HG03565 (cell line): ENCODE measurements around the gene BRSK2.
"Not testable (repeated sequence)": the region's sequence is repeated elsewhere in the genome, so short reads cannot be mapped to it uniquely, and the experiment has no call there.

Experiments
- ATAC-seq: cut with Tn5 transposase; IDR thresholded peaks from one replicate; pipeline ENCODE4 v1.9.1; 2021; ENCODE audit warnings: mild to moderate bottlenecking, moderate library complexity; ENCODE audit not compliant: unreplicated experiment

BRSK2 gene

DNA sequence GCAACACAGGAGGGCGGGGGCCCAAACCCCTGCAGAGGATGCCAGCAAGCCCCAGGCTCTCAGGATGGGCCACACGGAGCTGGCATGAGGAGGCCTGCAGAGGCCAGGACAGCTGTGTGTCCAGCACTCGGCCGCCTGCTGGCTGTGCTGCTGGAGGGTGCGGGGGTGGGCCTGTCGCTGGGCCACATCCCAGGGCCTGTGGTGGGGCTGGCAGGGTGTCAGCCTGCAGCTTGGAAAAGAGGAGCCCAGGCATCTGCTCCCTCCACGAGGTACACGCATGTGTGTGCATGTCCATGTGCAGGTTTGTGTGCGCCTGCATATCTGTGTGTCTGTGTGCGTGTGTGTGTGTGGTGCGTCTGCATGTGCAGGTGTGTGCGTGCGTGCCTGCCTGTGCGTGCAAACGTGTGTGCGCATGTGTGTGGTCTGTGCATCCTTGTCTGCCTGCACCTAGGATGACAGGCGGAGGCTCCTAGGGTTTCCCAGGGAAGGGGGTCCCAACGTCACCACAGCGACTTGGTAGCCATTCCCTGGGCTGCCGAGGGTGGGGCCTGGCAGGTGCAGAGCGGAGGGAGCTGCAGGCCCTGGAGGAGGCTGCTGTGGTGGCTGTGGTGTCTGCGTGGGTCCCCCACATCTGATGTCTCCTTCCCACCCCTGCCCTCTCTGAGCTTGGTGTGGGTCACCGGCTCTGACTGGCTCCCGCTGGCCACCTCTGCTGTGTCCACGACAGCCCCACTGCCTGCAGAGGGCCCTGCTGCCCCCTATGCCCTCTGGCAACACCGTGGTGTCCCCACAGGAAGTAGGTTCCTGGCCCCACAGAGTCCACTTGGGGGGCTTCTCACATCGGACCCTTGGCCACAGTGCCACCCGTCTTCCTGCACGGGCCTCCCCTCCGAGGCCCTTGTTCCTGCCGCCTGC is 17.1 kb downstream of the BRSK2 start:
- ATAC-seq = no peak

DNA sequence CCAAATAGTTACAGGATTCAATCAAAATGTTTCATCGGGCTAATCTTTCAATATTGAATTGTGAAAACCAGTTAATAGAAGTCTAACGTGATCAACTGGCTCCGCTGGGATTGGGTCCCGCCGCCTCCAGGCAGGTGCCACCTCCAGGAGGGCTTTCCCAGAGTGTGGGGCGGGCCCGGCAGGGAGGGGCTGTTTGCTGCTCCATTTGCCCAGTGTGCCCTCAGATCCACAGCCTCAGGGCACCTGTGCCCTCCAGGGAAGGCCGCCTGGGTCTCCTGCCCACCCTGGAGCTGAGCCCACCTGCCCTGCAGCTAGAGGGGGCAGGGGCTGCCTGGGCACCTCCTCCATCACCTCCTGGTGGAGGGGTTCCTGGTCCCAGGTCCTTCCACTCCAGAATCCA is 17.9 kb downstream of the BRSK2 start:
- no peak for ATAC-seq

DNA sequence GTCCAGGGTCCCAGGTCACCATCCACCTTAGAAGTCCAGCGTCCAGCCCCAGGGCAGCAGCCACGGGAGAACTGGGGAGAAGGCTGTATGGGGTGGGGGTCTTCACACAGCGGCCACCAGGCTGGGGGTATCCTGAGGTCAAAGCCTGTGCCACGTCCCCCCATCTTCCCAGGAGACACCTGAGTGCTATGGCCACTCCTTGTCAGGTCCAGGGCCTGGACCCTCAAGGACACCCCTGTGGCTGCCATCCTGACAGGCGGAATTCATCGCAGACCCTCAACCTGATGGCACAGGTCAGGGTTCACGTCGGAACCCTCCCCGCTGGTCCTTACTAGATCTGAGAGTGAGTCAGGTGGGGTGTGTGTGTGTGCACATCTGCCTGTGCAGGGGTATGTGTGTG is 18.6 kb downstream of the BRSK2 start:
- ATAC-seq = no peak

DNA sequence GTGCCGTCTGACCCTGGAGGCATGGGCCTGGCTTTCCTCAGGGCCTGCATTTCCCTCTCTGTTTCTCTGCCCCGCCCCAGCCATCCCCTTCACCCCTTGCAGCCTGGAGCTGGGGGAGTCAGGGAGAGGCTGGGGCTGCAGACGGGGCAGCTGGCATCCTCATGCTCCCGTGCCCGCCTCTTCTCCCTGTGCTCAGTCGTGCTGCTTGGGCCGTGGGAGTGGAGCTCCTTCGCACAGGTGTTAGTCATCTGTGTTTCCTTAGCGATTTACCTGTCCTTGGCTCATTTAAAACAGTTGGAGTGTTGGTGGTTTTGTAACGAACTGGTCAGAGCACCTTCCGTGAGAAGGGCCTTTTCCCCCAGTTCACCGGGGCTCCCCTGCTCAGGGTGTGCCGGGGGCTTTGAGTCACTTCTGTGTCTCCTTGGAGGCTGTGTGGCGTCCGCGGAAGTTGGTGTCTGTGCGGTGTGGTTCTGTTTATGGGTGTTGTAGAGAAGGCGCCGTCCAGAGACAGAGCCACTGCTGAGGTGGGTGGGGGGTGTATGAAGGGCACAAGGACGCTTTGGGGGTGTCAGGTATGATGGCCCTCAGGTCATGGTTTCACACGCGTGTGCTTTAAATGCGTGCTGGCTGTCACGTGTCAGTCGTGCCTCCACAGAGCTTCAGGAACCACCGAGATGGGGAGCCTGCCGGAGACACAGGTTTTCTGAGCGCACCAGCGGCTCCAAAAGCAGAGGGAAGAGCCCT is 19.5 kb downstream of the BRSK2 start:
- ATAC-seq = no peak

DNA sequence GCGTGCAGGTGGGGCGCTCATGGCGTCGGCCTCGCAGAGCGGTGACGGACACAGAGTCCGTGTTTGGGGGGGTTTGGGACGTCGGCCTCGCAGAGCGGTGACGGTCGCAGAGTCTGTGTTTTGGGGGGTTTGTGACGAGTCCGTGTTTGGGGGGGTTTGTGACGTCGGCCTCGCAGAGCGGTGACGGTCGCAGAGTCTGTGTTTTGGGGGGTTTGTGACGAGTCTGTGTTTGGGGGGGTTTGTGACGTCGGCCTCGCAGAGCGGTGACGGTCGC is 20.1 kb downstream of the BRSK2 start:
- not testable (repeated sequence) for ATAC-seq

DNA sequence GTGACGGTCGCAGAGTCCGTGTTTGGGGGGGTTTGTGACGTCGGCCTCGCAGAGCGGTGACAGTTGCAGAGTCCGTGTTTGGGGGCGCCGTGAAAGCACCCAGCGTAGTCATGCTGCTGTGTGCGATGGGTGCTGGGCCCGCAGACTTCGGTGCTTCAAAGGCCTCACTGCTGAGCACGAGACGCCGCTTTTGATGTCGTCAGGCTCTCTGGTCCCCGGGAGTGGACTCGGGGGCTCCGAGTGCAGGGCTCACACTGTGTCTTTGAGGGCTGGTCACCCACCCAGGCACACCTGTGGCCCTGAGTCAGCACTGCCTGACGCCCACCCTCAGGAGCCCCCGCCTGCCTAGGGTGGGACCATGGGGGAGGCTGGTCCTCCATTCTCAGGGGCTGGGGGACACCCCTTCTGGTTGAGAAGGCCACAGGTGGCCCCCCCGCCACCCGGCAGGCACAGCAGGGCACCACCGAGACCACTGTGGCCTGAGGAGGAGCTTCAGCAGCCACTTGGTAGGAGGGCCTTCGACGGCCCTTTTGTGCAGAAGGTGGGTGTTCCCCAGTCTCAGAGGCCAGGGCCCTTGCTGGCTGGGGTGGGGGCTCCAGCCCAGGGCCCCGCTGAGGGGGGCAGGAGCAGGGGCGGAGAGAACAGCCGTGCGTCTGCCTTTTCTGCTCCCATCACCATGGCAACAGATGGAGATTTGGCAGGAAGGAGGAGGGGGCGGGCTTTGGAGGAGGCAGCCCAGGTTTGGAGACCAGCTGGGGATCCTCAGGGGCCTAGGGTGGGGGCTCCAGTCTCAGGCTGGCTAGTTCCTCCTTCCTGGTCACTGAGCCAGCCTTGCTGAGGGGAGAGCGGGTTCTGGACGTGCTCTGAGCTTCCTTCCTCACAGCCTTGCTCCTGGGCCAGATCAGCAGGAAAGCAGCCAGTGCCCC is 20.9 kb downstream of the BRSK2 start:
- ATAC-seq = no peak

DNA sequence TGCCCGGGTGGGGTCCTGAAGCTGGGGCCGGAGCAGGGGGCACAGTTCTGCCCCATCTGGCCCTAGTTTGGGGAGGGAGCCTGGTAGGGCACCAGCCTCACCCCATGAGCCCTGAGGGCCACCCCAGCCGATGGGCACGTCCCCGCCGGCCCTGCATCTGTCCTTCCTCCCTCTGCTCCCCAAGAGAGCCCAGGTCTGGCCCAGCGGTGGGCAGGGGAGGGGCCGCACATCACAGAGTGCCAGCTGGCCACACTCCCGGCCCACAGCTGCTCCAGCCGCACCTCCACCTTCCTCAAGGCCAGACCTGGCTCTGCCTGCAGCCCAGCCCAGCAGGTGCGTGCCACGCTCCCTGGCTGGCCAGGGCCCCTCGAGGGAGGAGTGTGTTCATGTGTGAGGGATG is 21.6 kb downstream of the BRSK2 start:
- ATAC-seq = no peak

DNA sequence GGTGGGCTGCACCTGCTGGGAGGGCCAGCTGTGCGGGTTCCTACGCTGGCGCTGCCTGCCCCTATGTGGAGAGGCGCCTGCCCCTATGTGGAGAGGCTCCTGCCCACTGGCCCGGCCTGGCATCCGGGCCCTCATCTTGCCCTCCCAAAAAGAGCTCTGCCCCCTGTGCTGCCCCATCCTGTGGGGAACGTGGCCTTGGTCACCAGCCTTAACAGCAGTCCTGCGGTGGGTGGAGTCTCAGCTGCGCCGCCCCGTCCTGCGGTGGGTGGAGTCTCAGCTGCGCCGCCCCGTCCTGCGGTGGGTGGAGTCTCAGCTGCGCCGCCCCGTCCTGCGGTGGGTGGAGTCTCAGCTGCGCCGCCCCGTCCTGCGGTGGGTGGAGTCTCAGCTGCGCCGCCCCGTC is 22.0 kb downstream of the BRSK2 start:
- not testable (repeated sequence) for ATAC-seq

DNA sequence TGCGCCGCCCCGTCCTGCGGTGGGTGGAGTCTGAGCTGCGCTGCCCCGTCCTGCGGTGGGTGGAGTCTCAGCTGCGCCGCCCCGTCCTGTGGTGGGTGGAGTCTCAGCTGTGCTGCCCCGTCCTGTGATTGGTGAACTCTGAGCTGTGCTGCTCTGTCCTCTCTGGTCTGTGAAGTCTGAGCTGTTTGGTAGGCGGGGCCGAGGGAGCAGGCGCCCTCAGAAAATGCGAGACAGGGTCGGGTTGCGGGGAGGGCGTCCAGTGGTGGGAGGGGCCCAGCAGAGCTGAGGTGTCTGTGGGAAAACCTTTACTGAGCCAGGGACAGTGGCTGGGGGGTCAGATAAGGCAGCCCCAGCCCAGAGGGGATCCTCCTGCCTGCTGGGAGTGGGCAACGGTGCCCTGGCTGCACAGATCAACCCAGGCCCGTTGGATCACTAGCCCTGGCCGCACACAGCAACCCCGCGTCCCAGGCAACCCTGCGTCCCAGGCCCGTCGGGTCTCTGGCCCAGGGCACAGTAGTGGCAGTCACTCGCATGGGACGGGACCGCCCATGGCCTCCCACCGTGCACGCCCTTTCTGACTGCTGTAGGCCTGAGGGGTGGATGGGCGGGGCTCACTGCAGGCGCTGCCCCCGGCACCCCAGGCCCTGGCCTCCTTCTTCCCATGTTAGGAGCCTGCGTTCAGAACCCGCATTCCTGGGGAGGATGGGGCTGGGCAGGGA is 22.8 kb downstream of the BRSK2 start:
- no peak for ATAC-seq

DNA sequence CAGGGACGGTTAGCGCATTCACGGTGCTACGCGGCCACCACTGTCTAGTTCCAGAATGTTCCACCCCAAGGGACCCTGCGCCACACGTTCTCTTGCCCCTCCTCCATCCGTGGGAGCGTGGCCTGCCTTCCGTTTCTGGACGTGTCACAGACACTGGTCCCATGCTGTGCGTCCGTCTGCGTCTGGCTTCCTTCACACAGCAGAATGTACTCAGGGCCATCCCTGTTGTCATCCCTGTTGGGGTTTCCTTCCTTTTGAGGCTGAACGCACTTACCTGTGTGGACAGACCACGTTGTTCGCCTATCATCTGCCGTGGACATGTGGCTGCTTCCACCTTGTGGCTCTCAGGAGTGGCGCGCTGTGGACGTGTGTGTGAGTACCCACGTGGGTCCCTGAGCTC is 24.9 kb downstream of the BRSK2 start:
- ATAC-seq = no peak

DNA sequence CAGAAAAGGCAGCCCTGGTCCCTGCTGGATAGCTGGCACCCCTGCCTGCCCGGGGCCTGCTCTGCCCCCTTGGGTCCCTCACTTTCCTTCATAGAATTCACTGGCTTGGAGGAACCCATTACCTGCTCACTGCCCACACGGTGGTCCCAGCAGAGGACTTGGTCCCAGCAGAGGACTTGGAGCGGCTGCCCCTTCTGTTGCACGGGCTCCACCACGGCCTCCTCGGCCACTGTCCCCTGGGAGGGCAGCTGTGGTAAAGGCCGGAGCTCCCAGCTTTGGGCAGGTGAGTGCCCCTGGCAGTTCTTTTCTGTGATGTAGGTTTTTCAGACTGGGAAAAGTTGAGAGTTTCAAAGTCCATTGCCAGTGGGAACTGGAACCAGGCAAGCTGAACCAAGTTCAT is 25.9 kb downstream of the BRSK2 start:
- ATAC-seq = no peak

DNA sequence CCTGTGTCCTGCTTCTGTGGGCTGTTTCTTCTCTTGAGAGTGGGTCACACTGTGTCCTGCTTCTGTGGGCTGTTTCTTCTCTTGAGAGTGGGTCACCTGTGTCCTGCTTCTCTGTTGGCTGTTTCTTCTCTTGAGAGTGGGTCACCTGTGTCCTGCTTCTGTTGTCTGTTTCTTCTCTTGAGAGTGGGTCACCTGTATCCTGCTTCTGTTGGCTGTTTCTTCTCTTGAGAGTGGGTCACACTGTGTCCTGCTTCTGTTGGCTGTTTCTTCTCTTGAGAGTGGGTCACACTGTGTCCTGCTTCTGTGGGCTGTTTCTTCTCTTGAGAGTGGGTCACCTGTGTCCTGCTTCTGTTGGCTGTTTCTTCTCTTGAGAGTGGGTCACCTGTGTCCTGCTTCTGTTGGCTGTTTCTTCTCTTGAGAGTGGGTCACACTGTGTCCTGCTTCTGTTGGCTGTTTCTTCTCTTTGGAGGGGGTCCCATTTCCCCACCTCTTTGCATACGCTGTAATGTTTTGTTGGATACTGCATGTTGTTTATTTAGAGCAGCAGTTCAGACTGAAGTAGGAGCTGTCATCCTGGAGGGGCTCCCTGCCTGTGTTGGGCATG is 28.6 kb downstream of the BRSK2 start:
- not testable (repeated sequence) for ATAC-seq

DNA sequence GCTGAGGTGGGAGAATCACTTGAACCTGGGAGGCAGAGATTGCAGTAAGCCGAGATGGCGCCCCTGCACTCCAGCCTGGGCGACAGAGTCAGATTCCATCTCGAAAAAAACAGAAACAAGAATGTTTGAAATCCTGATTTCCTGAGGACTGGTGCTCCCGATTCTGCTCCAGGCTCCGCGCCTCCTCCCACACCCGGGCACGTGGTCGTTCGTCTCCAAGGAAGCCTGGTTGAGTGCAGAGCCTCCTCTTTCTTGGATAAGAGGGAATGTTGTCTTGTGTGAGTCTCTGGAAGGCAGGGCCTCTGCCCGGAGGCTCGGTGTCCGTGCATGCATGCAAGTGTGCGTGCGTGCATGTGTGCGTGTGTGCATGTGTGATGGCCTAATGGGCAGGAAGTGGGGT is 30.1 kb downstream of the BRSK2 start:
- no peak for ATAC-seq

DNA sequence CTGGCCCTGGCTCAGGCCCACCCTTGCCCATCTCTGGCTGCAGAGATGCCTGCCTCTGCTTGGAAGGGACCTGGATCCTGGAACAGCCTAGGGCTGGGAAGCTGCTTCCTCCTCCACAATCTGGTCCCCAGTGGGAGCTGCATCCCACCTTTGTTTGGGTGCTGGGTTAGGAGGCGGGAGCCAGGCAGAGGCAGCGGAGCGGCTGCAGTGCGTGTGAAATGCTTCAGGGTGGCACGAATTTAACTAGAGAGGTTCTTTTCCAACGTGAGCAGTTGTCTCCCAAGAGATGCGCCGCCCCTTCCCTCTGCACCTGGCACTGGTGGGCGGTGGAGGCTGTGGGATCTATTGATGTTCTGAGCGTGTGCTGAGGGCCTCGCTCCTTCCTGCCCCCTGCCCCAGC is 31.6 kb downstream of the BRSK2 start:
- ATAC-seq = no peak

DNA sequence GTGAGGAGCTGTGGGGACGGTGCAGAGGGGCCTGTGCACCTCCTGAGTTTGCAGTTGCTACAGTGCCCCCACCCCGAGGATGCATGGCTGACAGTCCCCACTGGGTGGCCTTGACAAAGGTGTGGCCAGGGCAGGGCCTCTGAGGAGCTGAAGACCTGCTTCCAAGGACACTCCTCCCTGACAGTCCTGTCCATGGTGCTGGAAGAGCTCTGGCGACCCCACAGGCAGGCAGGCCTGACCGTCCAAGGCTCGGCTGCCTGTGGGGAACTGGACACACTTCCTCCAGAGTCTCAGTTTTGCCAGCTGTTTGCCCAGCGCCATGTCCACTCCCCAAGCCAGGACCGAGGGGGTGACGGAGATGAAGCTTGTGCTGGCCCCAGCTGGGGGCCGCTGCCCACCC is 32.7 kb downstream of the BRSK2 start:
- no peak for ATAC-seq

DNA sequence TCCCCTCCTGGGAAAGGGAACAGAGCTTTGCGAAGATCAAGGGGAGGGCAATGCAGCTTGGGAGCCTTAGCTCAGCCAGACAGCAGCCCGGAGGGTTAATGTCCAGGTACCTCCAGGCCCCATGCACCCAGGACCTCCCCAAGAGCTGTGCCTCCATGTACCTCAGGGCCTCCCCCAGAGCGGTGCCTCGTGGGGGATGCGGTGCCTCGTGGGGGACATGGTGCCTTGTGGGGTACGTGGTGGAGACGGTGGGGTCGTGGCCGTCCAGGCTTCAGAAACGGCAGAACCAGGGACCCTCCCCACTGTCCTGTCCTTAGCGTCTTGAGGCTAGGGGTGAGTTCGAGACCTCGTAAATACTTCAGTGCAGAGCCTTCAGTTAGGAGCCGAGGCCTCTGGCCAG is 33.2 kb downstream of the BRSK2 start:
- ATAC-seq = no peak

DNA sequence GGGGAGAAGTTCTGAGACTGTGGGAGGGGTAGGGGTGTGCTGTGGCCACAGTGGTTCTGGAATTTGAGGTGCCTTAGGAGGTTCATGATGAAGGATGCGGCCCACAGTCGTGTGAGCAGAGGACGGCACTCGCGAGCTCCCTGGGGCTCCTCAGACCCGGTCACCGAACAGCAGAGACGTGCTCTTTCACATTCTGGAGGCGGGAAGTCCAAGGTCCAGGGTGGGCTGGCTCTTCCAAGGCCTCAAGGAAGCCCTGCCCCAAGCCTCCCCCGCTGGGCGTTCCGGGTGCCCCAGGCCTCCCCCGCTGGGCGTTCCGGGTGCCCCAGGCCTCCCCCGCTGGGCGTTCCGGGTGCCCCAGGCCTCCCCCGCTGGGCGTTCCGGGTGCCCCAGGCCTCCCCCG is 33.7 kb downstream of the BRSK2 start:
- not testable (repeated sequence) for ATAC-seq

DNA sequence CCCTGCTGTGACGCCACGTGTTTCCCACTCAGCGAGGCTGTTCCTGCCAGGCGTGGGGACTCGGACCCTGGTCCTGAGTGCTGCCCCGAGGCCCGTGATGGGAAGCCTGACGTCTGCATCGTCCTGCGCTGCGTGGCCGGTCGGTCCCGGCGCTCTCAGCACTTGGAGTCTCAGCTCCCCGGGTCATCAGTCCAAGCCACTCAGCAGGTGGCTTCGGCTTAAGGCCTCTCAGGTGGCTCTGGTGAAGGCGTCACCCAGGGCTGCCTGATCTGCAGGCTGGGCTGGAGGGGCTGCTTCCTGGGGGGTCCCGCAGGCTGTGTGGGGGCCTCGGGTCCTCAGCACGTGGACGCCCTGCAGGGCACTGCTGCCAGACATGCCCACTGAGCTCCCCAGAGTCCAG is 35.3 kb downstream of the BRSK2 start:
- no peak for ATAC-seq

DNA sequence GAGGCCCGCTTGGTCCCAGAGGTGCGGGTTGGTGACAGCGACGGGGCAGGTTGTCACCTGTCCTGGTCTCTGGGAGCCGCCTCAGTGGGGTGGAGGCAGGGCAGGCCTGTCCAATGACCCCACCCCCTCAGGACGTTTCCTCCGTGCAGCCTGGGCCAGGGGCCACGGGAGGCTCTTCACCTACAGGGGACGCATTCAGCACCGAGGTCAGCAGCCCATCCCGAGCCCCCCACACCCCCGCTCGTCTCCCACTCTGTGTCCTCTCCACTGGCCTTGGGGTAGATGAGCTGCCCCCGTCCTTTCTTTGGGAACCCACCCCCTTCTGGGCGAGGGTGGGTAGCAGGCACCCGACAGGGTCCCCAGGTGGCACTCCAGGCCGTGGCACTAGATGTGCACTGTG is 35.7 kb downstream of the BRSK2 start:
- ATAC-seq = no peak

DNA sequence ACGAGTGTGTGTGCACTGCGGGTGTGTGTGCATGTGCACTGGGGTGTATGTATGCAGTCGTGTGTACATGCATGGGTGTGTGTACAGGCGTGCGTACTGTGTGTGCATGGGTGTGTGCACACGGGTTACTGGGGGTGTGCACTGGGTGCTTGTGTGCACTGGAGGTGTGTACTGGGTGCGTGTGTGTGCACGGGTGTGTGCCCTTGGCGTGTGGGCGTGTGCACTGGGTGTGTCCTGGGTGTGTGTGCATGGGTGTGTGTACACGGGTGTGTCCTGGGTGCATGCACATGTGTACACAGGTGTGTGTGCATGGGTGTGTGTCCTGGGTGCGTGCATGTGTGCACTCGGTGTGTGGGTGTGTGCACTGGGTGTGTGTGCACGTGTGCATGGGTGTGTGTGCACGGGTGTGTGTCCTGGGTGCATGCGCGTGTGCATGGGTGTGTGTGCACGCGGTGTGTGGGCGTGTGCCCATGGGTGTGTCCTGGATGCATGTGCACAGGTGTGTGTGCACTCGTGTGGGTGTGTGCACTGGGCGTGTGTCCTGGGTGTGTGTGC is 39.1 kb downstream of the BRSK2 start:
- no peak for ATAC-seq
